Non-pigmented ciliary epithelial cell (primary cell): ENCODE measurements around the gene FAM168A.
"Not testable (repeated sequence)": the region's sequence is repeated elsewhere in the genome, so short reads cannot be mapped to it uniquely, and the experiment has no call there.

Source experiments
- DNase-seq: peaks from one replicate; pipeline ENCODE4 v3.0.0-alpha.2; 2010; ENCODE audit warnings: low read depth

Gene FAM168A

GRCh38 chr11:73467505-73467904 is 130.4 kb downstream of the FAM168A start:
- DNase-seq, result no peak

GRCh38 chr11:73466643-73467042 is 131.3 kb downstream of the FAM168A start:
- no peak for DNase-seq

- no peak for DNase-seq
Observed at GRCh38 chr11:73465871-73466270, 132.0 kb downstream of the FAM168A start.

- DNase-seq, result no peak
Observed at GRCh38 chr11:73465023-73465675, 132.8 kb downstream of the FAM168A start.

GRCh38 chr11:73464347-73464746 is 133.6 kb downstream of the FAM168A start:
- DNase-seq, result no peak

- peak; percentile 64 for DNase-seq
Observed at GRCh38 chr11:73463359-73463758, 134.6 kb downstream of the FAM168A start.

- no peak for DNase-seq
Observed at GRCh38 chr11:73461964-73462363, 135.9 kb downstream of the FAM168A start.

- DNase-seq, result no peak
Observed at GRCh38 chr11:73461335-73461840, 136.5 kb downstream of the FAM168A start.

- no peak for DNase-seq
Observed at GRCh38 chr11:73458201-73458600, 139.7 kb downstream of the FAM168A start.

GRCh38 chr11:73454987-73455386 is 142.9 kb downstream of the FAM168A start:
- DNase-seq, result no peak

- no peak for DNase-seq
Observed at GRCh38 chr11:73453562-73453961, 144.3 kb downstream of the FAM168A start.

GRCh38 chr11:73452726-73453125 is 145.2 kb downstream of the FAM168A start:
- DNase-seq, result no peak

- DNase-seq, result no peak
Observed at GRCh38 chr11:73451896-73452295, 146.0 kb downstream of the FAM168A start.

- no peak for DNase-seq
Observed at GRCh38 chr11:73446766-73447165, 151.1 kb downstream of the FAM168A start.

- DNase-seq, result no peak
Observed at GRCh38 chr11:73445980-73446379, 151.9 kb downstream of the FAM168A start.

- DNase-seq, result no peak
Observed at GRCh38 chr11:73439002-73439843, 158.7 kb downstream of the FAM168A start.

- not testable (repeated sequence) for DNase-seq
Observed at GRCh38 chr11:73436859-73437258, 161.1 kb downstream of the FAM168A start.

- DNase-seq, result no peak
Observed at GRCh38 chr11:73431396-73431795, 166.5 kb downstream of the FAM168A start.

GRCh38 chr11:73430326-73430725 is 167.6 kb downstream of the FAM168A start:
- no peak for DNase-seq

GRCh38 chr11:73429121-73429750 is 168.7 kb downstream of the FAM168A start:
- DNase-seq, result peak; percentile 36

GRCh38 chr11:73428699-73429098 is 169.2 kb downstream of the FAM168A start:
- no peak for DNase-seq

GRCh38 chr11:73428227-73428626 is 169.7 kb downstream of the FAM168A start:
- no peak for DNase-seq
